HT1080 (cell line): ENCODE results near the gene FANCF. TPM values are rescaled to one million over a fixed set of nuclear protein-coding genes. Genes with fewer than 3 reads are reported as not detected.
"Not testable (repeated sequence)": the region's sequence is repeated elsewhere in the genome, so short reads cannot be mapped to it uniquely, and the experiment has no call there.

Experiments
- DNase-seq: peaks from one replicate; pipeline ENCODE4 v3.0.0-alpha.2; 2015; ENCODE audit warnings: low read depth
- polyA plus RNA-seq, 2 experiments: library from polyadenylated mRNA; depleted of rRNA; stranded (reverse); fragments of >200 nt; gene quantifications; 2 replicates each; pipeline ENCODE4 v1.2.3, GENCODE V29; 2015
- total RNA-seq: library from RNA; depleted of rRNA; stranded (reverse); fragments of >200 nt; shearing (Covaris generic); gene quantifications from 2 replicates; pipeline ENCODE4 v1.2.3, GENCODE V29; 2014; rRNA removed

Gene FANCF
- total RNA-seq = 9.7 and 10.9 TPM in 2 replicates
- 10.4 and 10.7 TPM in 2 replicates for polyA plus RNA-seq (2015; cell fraction: cytosol; rRNA removed)
- 8.2 and 9.0 TPM in 2 replicates for polyA plus RNA-seq (2015; cell fraction: nucleus; rRNA removed)

DNA sequence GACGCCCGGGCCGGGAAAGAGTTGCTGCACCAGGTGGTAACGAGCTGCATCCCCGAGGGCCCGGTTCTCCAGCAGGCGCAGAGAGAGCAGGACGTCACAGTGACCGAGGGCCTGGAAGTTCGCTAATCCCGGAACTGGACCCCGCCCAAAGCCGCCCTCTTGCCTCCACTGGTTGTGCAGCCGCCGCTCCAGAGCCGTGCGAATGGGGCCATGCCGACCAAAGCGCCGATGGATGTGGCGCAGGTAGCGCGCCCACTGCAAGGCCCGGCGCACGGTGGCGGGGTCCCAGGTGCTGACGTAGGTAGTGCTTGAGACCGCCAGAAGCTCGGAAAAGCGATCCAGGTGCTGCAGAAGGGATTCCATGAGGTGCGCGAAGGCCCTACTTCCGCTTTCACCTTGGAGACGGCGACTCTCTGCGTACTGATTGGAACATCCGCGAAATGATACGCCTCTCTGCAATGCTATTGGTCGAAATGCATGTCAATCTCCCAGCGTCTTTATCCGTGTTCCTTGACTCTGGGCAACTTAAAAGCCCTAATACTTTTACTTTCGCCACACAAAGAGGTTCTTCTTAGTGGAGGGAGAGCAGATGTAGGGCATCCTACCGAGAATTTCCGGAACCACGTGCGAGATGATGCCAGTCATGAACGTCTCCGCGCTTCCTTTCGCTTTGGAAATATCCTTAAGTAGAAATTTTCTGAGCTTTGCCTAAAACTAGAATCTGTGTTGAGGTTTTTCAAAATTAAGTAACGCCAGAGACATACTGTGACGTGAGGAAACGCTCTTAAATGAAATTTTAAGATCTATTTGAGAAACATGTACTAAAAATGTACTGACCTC, at the start of gene FANCF:
Gene FANCF, minus strand, starts transcription at position 376 of the 840 bp plus-strand sequence. Its CDS starts 13 bp downstream, at position 363.
- peak; percentile 96 for DNase-seq

DNA sequence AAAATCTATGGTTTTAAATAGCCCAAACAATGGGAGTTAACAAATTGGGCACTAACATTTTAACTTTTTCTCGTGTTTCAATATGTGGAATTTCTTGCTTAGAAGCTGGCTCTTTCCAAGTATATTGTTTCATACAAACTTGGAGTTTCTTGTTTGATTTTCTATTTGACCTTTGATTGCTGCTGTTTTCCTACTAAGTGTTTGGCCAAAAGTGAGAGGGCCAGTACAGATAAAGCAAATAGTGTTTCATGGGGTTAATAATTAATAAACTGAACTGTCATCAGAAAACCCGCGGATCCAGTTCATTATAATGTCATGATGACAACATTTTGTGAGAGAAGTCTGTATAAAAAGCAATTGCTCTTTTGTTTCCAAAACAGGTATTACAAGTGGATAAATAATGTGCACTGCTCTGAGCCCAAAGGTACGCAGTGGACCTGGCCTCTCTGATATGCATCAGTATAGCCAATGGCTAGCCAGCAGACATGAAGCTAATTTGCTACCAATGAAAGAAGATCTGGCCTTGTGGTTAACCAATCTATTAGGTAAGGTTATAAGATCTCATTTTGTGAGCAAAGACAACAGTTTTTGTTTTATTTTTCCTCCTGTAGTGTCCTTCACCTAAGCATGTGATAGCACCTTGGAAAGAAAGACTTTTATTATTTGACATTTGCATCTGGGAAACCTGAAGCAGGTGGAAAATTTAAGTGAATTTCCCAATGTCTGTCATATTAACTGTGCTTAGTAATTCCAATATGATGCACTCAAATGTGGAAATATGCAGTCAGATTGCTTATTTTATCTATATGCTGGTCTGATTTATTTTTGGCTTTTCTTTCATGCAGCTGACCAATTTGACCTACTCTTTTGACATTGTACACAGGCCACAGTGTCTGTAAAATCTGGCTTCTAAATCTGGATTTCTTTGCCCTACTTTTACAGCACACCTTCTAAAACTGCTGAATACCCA, 49.1 kb upstream of the FANCF start:
- no peak for DNase-seq

DNA sequence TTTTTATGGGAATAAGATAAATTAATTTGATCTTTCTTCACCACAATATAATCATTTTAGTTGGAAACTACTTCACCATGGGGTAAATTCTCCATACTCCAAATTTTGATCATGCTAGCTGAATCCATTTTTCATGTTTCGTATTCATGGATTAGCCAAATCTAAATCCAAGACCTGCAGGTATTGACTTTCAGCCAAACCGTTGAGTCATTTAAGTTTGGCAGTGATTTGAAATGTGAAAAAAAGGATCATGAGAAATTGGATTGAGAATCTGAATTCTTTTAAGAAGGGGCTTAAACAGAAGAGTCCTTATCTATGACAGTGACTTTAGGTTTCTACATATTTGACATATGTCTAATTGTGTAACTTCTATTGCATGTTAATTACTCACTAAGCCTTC, 46.1 kb upstream of the FANCF start:
- DNase-seq = peak; percentile 11

DNA sequence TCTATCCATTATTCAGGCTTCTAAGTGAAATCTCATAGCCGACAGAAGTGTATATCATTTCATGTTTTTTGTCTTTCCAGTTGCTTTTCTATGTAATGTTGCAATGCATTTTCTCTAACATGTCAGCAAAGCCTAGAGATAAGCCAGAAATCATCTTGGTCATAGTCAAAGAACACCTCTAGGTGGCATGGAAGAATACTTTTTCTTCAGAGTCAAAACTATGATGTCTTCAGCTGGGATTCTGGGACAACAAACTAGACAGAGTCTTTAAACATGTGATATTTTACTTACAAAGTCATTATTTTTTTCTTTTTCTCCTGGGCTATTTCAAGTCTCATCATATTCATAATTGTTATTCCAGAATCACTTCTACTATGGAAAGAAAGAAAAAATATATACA, 45.2 kb upstream of the FANCF start:
- DNase-seq = peak; percentile 23

- no peak for DNase-seq
Measured at GRCh38 chr11:22669368-22669767, 43.7 kb upstream of the FANCF start.

DNA sequence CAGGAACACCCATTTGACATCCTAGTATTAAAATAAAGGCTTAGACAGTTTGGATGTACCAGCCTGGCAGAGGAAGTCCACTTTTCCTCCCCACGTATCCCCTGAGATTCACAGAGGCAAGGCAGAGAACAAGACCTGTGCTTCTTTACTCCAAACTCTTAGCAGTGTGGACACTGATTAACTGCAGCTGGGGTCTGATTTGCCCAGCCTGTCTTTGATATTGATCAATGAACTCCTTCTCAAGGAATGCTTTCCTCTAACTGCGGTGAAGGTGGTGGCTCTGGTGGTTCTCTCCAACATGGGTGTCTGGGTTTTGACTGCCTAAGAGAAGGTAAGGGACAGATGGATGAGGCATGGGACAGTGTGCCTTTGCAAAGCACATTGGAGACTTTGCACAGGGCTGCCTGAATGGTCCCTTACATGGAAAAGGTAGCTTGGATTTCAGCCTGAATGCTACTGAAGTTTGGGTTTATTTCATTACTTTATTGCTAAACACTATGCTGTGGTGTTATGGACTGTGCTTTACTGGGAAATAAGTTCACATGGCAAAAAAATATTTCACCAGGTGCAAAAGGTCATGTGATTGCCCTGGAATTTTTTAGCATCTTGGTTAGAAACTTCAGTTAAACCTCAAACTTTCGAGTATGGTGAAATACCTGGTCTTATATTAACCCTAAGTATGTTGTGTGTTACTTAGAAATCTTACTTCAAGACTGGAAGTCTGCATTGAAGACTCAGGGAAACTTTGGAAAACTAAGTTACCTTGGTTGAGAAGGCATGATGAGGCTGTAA, 42.6 kb upstream of the FANCF start:
- DNase-seq = no peak

DNA sequence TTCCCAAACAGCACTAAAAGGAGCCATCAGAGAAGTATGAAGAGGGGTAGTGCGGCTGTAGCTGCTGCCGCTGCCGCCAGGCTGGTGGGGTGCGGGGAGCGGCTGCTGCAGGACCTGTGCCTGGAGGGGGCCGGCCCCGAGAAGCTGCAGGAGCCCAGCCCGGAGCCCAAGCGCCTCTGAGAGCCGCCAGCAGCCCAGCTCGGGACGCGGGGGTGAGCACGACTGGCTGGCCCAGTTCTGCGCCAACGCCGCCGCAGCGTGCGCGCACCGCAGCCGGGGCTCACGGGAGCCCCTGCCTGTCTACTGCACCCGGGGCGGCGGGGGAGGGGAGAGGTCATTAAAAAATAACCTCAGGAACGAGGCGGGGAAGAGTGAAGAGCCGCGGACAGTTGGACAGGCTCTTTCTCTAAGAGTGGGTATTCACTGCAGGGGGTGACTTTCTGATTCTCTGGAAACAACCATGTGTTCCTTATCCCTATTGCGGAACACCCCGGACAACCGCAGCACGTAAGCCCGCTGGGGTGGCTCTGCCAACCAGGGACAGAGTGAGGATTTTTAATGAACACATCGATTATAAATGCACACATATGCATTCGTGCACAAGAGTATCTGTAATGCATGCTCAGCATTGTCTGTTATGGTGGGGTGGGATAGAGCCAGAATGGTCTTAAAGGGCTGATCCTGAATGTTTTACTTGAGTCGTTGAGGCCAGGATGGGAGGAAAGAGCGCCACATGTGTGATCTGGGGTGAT, 41.2 kb upstream of the FANCF start:
- DNase-seq = no peak

GRCh38 chr11:22666325-22666687, 40.7 kb upstream of the FANCF start, which contains the start of gene GAS2:
GAS2 (plus strand) TSS chr11:22666611; CDS start chr11:22674870, 8,259 bp downstream.
- no peak for DNase-seq

GRCh38 chr11:22659783-22660182, 34.2 kb upstream of the FANCF start:
- no peak for DNase-seq

DNA sequence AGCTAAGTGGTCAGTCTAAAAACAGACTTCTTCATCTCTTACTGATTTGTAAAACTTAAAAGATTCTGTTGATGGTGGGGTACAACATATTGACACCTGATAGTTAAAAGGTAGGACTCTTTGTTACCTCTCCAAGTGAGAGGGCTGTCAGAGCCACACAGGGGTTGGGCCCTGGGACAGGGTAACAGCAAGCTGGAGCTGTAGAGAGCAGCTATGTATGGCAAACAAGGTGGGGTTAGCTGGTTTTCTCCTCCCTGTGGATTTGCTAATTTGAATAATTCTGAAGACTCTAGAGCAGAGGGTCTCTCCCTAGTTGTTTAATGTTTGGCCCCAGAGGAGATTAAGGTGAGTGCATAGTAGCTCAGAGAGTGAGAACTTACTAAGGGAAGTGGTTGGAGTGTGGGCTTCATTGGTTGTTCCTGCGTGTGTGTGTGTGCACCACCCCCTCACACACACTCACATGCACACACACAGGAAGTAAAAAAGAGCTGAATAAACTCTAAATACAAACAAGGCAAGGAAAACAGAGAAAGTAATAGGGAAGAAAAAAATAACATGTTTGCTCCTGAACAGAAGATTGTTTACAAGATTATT, 31.6 kb upstream of the FANCF start:
- no peak for DNase-seq

GRCh38 chr11:22656130-22656529, 30.5 kb upstream of the FANCF start:
- no peak for DNase-seq

DNA sequence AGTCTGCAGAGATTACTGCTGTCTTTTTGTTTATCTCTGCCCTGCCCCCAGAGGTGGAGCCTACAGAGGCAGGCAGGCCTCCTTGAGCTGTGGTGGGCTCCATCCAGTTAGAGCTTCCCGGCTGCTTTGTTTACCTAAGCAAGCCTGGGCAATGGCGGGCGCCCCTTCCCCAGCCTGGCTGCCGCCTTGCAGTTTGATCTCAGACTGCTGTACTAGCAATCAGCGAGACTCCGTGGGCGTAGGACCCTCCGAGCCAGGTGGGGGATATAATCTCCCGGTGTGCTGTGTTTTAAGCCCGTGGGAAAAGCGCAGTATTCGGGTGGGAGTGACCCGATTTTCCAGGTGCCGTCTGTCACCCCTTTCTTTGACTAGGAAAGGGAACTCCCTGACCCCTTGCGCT, 26.7 kb upstream of the FANCF start:
- not testable (repeated sequence) for DNase-seq

DNA sequence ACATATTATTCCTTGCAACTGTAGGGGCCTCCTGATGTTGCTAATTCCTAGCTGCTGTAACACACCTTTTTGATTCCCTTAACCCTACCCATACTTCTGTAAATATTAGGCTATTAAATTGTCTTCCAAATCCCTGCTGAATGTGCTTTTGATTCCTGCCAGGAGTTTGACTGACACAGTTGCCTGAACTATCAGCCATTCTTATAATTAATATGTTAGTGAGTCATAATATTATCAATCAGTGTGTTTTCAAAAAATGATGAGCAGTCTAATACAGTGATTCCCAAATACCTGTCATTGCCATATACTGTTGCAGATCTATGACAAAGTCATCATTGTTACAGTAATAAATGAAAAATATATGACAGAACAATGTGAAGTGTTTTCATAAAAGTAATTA, 15.9 kb upstream of the FANCF start:
- no peak for DNase-seq

GRCh38 chr11:22640862-22641261, 15.2 kb upstream of the FANCF start:
- no peak for DNase-seq

DNA sequence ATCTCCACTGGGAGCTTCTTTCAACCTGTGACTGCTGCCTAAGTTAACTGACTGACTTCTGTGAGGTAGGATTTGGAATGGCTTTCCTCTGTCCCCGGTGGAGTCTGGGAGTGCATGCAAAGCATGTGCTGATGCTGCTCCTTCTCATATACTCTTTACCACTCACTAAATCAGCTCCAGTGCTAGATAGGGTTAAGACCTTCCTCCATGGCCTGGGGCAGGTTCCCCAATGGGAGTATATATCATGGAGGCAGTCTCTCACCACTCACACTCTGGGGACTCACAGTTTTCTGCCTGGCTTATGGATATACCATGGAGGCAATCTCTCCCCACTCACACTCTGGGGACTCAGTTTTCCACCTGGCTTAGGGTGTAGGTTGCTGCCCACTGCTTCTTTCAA, 10.1 kb upstream of the FANCF start:
- DNase-seq = no peak

- DNase-seq = peak; percentile 15
Measured at GRCh38 chr11:22634897-22635629, 9.4 kb upstream of the FANCF start.

- no peak for DNase-seq
Measured at GRCh38 chr11:22633354-22633902, 7.8 kb upstream of the FANCF start.

DNA sequence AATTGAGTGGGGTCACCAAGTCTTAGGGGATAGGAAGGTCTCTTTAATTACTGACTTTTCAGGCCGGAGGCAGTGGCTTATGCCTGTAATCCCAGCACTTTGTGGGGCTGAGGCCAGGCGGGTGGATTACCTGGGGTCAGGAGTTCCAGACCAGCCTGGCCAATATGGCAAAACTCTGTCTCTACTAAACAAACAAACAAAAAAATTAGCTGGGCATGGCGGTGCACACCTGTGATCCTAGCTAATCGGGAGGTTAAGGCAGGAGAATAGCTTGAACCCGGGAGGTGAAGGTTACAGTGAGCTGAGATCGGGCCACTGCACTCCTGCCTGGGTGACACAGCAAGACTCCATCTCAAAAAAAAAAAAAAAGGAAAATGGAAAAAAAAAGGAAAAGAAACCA, 1.8 kb upstream of the FANCF start:
- DNase-seq = no peak
